CD4-positive, alpha-beta memory T cell (primary cell): Measurements from ENCODE around the gene RNF145. TPM values are rescaled to one million over a fixed set of nuclear protein-coding genes. Genes with fewer than 3 reads are reported as not detected.
"Not testable (repeated sequence)": the region's sequence is repeated elsewhere in the genome, so short reads cannot be mapped to it uniquely, and the experiment has no call there.

ENCODE experiments used
- CTCF ChIA-PET: fragments of 350-600 bp; sonication (Branson Sonifier 250); formaldehyde crosslinking; loops from one replicate; lab custom pipeline; 2021; ENCODE audit warnings: inconsistent platforms; ENCODE audit not compliant: partially characterized antibody; lab: Charles Lee
- POLR2A ChIA-PET: fragments of 350-600 bp; sonication (Branson Sonifier 250); formaldehyde crosslinking; loops from one replicate; lab custom pipeline; 2021; ENCODE audit not compliant: partially characterized antibody; lab: Charles Lee
- DNase-seq, 5 donors: peaks; one replicate each; pipeline versions ENCODE4 v3.0.0 to v3.0.0-alpha.2; 2020 to 2022; ENCODE audit warnings: mixed read lengths in 1 of 5
- H3K27ac ChIP-seq: one replicate; pipeline ENCODE4 v1.7.0; 2013; ENCODE audit warnings: low read depth, low read length
- H3K27me3 ChIP-seq: 2 replicates; pipeline ENCODE4 v1.7.0; 2013; ENCODE audit warnings: mild to moderate bottlenecking, low read length, moderate library complexity; ENCODE audit not compliant: insufficient read depth
- H3K36me3 ChIP-seq: 2 replicates; pipeline ENCODE4 v1.7.0; 2013; ENCODE audit warnings: mild to moderate bottlenecking, low read length, moderate library complexity; ENCODE audit not compliant: insufficient read depth
- H3K4me1 ChIP-seq: 2 replicates; pipeline ENCODE4 v1.7.0; 2013; ENCODE audit warnings: mild to moderate bottlenecking, low read length, moderate library complexity; ENCODE audit not compliant: insufficient read depth
- H3K4me3 ChIP-seq, 2 donors: one replicate each; pipeline ENCODE4 v1.7.0; 2013; ENCODE audit warnings: low read length in 2 of 2, mild to moderate bottlenecking in 1 of 2
- H3K9me3 ChIP-seq, 2 donors: one replicate each; pipeline ENCODE4 v1.7.0; 2013; ENCODE audit warnings: low read length in 2 of 2, control low read depth in 1 of 2; ENCODE audit not compliant: control insufficient read depth in 1 of 2
- H3K27ac Mint-ChIP-seq, 7 donors: one replicate each; pipeline ENCODE4 v1.8.0; 2020 to 2021; ENCODE audit warnings: mixed read lengths in 7 of 7, mild to moderate bottlenecking in 6 of 7, inconsistent platforms in 3 of 7, moderate library complexity in 3 of 7
- H3K27me3 Mint-ChIP-seq, 2 donors: one replicate each; pipeline ENCODE4 v1.8.0; 2020 to 2021; ENCODE audit warnings: mixed read lengths in 2 of 2
- H3K36me3 Mint-ChIP-seq, 2 donors: one replicate each; pipeline ENCODE4 v1.8.0; 2020 to 2021; ENCODE audit warnings: mixed read lengths in 2 of 2, inconsistent platforms in 1 of 2, mild to moderate bottlenecking in 1 of 2
- H3K4me1 Mint-ChIP-seq, 4 donors: one replicate each; pipeline ENCODE4 v1.8.0; 2020 to 2021; ENCODE audit warnings: mixed read lengths in 4 of 4, mild to moderate bottlenecking in 1 of 4
- H3K4me3 Mint-ChIP-seq, 8 donors: one replicate each; pipeline ENCODE4 v1.8.0; 2020 to 2021; ENCODE audit warnings: mixed read lengths in 8 of 8, mild to moderate bottlenecking in 7 of 8, moderate library complexity in 6 of 8, inconsistent platforms in 3 of 8
- H3K9me3 Mint-ChIP-seq, 8 donors: one replicate each; pipeline ENCODE4 v1.8.0; 2020 to 2021; ENCODE audit warnings: mixed read lengths in 8 of 8, mild to moderate bottlenecking in 5 of 8, inconsistent platforms in 3 of 8, moderate library complexity in 1 of 8
- intact Hi-C: fragments of 100-400 bp; cut with micrococcal nuclease; formaldehyde crosslinking; loops from one replicate; pipeline ENCODE4 v1.15.1; 2023
- polyA plus RNA-seq, 2 donors: library from polyadenylated mRNA; unstranded; fragments of 300-500 nt; fragmentation: Illumina TruSeq; gene quantifications; one replicate each; pipeline ENCODE4 v1.2.3, GENCODE V29; 2021
- total RNA-seq, 2 experiments: library from RNA; stranded (reverse); gene quantifications; one replicate each; pipeline ENCODE4 v1.2.3, GENCODE V29; 2021

The RNF145 gene
- total and polyA plus RNA-seq, 4 experiments from 2014 or later: 13.1 to 67.8 (median 39.6) TPM

- H3K9me3 ChIP-seq, H3K4me3 Mint-ChIP-seq, H3K4me1 Mint-ChIP-seq, H3K27me3 Mint-ChIP-seq, H3K36me3 ChIP-seq, H3K27ac Mint-ChIP-seq, H3K9me3 Mint-ChIP-seq, H3K4me3 ChIP-seq, H3K27ac ChIP-seq, H3K36me3 Mint-ChIP-seq, CTCF ChIA-PET, intact Hi-C loops, POLR2A ChIA-PET, H3K27me3 ChIP-seq, DNase-seq, H3K4me1 ChIP-seq: not testable (repeated sequence)
These were observed 26.6 kb upstream of the RNF145 start for GRCh38 chr5:159235871-159236520.

- H3K36me3 ChIP-seq: no peaks in the 10 kb centered on the region
- H3K4me3 ChIP-seq: no peak overlapping the region
- no peak overlapping the region for H3K4me3 Mint-ChIP-seq
- no peak overlapping the region for H3K27ac ChIP-seq
- no peak overlapping the region for H3K27ac Mint-ChIP-seq
- ChIA-PET POLR2A (no interaction called here), CTCF (interaction anchor here (1.2 kb wide), 1 partner anchor 74 kb away, joined by 3 read pairs; no protein-coding TSS in a partner anchor)
- intact Hi-C loops: no loop called here
- no peak for DNase-seq
- H3K36me3 Mint-ChIP-seq: no peaks in the 10 kb centered on the region
- no peaks in the 10 kb centered on the region for H3K27me3 ChIP-seq
- H3K4me1 ChIP-seq: no peaks in the 10 kb centered on the region
- peaks cover 0 to 2% of the 10 kb centered on the region in 2 donors for H3K27me3 Mint-ChIP-seq
- no peaks in the 10 kb centered on the region for H3K9me3 ChIP-seq
- H3K4me1 Mint-ChIP-seq: no peaks in the 10 kb centered on the region
- H3K9me3 Mint-ChIP-seq: peaks cover 0 to 3% (median 0%) of the 10 kb centered on the region in 8 donors
These were observed 21.8 kb upstream of the RNF145 start for GRCh38 chr5:159231167-159231566.

GRCh38 chr5:159230657-159231056 is 21.3 kb upstream of the RNF145 start:
- ChIA-PET POLR2A (no interaction called here), CTCF (interaction anchor here (0.8 to 1.2 kb wide), 2 partner anchors 74 to 124 kb away, joined by 3 read pairs; no protein-coding TSS in a partner anchor)
- no peaks in the 10 kb centered on the region for H3K4me1 Mint-ChIP-seq
- no peak overlapping the region for H3K27ac ChIP-seq
- H3K9me3 Mint-ChIP-seq: peaks cover 0 to 3% (median 0%) of the 10 kb centered on the region in 8 donors
- no peaks in the 10 kb centered on the region for H3K27me3 ChIP-seq
- H3K36me3 ChIP-seq: no peaks in the 10 kb centered on the region
- no peak overlapping the region for H3K27ac Mint-ChIP-seq
- no peaks in the 10 kb centered on the region for H3K4me1 ChIP-seq
- H3K36me3 Mint-ChIP-seq: no peaks in the 10 kb centered on the region
- no peak overlapping the region for H3K4me3 Mint-ChIP-seq
- no peaks in the 10 kb centered on the region for H3K9me3 ChIP-seq
- intact Hi-C loops: no loop called here
- H3K4me3 ChIP-seq: no peak overlapping the region
- no peak for DNase-seq
- peaks cover 0 to 2% of the 10 kb centered on the region in 2 donors for H3K27me3 Mint-ChIP-seq

GRCh38 chr5:159228097-159228496 is 18.7 kb upstream of the RNF145 start:
- H3K27ac Mint-ChIP-seq, H3K27me3 Mint-ChIP-seq, H3K9me3 Mint-ChIP-seq, DNase-seq, H3K27me3 ChIP-seq, intact Hi-C loops, H3K4me3 ChIP-seq, H3K4me3 Mint-ChIP-seq, CTCF ChIA-PET, H3K36me3 Mint-ChIP-seq, POLR2A ChIA-PET, H3K36me3 ChIP-seq, H3K4me1 Mint-ChIP-seq, H3K27ac ChIP-seq, H3K4me1 ChIP-seq, H3K9me3 ChIP-seq: not testable (repeated sequence)

- intact Hi-C loops: no loop called here
- no peak overlapping the region for H3K27ac ChIP-seq
- no peaks in the 10 kb centered on the region for H3K9me3 ChIP-seq
- Mint-ChIP-seq H3K27me3 (peaks cover 0 to 3% of the 10 kb centered on the region in 2 donors), H3K4me1 (no peaks in the 10 kb centered on the region), H3K27ac (no peak overlapping the region), H3K36me3 (no peaks in the 10 kb centered on the region), H3K9me3 (peaks cover 0 to 2% (median 0%) of the 10 kb centered on the region in 8 donors), H3K4me3 (no peak overlapping the region)
- ChIA-PET CTCF (no interaction called here), POLR2A (no interaction called here)
- no peaks in the 10 kb centered on the region for H3K36me3 ChIP-seq
- DNase-seq: no peak
- H3K27me3 ChIP-seq: no peaks in the 10 kb centered on the region
- H3K4me1 ChIP-seq: no peaks in the 10 kb centered on the region
- no peak overlapping the region for H3K4me3 ChIP-seq
These were observed 18.1 kb upstream of the RNF145 start for GRCh38 chr5:159227452-159227851.

- Mint-ChIP-seq H3K4me1 (no peaks in the 10 kb centered on the region), H3K36me3 (no peaks in the 10 kb centered on the region), H3K9me3 (peaks cover 0 to 2% (median 0%) of the 10 kb centered on the region in 8 donors), H3K4me3 (no peak overlapping the region), H3K27me3 (peaks cover 0 to 3% of the 10 kb centered on the region in 2 donors), H3K27ac (no peak overlapping the region)
- Histone ChIP-seq H3K4me3 (no peak overlapping the region), H3K27me3 (no peaks in the 10 kb centered on the region), H3K4me1 (no peaks in the 10 kb centered on the region), H3K27ac (no peak overlapping the region), H3K9me3 (no peaks in the 10 kb centered on the region), H3K36me3 (no peaks in the 10 kb centered on the region)
- ChIA-PET CTCF (no interaction called here), POLR2A (no interaction called here)
- DNase-seq: no peak
- intact Hi-C loops: no loop called here
These were observed 17.1 kb upstream of the RNF145 start for GRCh38 chr5:159226451-159226850.

GRCh38 chr5:159224471-159224870 is 15.1 kb upstream of the RNF145 start:
- Mint-ChIP-seq H3K4me1 (no peaks in the 10 kb centered on the region), H3K36me3 (no peaks in the 10 kb centered on the region), H3K27ac (no peak overlapping the region), H3K27me3 (peaks cover 0 to 3% of the 10 kb centered on the region in 2 donors), H3K9me3 (peaks cover 0 to 5% (median 0%) of the 10 kb centered on the region in 8 donors), H3K4me3 (no peak overlapping the region)
- H3K27ac ChIP-seq: no peak overlapping the region
- DNase-seq: no peak
- no peaks in the 10 kb centered on the region for H3K4me1 ChIP-seq
- no peak overlapping the region for H3K4me3 ChIP-seq
- H3K9me3 ChIP-seq: no peaks in the 10 kb centered on the region
- intact Hi-C loops: no loop called here
- ChIA-PET CTCF (no interaction called here), POLR2A (interaction anchor here (1.2 kb wide), 1 partner anchor 62 kb away, joined by 3 read pairs; no protein-coding TSS in a partner anchor)
- H3K27me3 ChIP-seq: no peaks in the 10 kb centered on the region
- H3K36me3 ChIP-seq: no peaks in the 10 kb centered on the region
